Neutrophil (primary cell): ENCODE results near the gene FAM174C.

Experiments
- H3K27ac ChIP-seq: fragments of 200-600 bp; sonication (generic); 2 replicates; pipeline ENCODE4 v1.5.1; 2016; ENCODE audit warnings: mild to moderate bottlenecking, moderate library complexity
- H3K27me3 ChIP-seq: fragments of 200-600 bp; sonication (generic); 2 replicates; pipeline ENCODE4 v1.6.0; 2016; ENCODE audit warnings: mild to moderate bottlenecking
- H3K36me3 ChIP-seq: fragments of 200-600 bp; sonication (generic); 2 replicates; pipeline ENCODE4 v1.5.1; 2017
- H3K4me1 ChIP-seq, 2 experiments: fragments of 200-600 bp in 1 of 2; sonication (generic) in 1 of 2; 1 replicate in 1 of 2; 2 replicates in 1 of 2; pipeline versions ENCODE4 v1.5.1 to v1.6.1; 2013 to 2016; ENCODE audit warnings: low read depth in 1 of 2, low read length in 1 of 2, mild to moderate bottlenecking in 1 of 2, moderate library complexity in 1 of 2; ENCODE audit not compliant: control insufficient read depth in 1 of 2, insufficient read depth in 1 of 2
- H3K4me3 ChIP-seq, 2 experiments: fragments of 200-600 bp in 1 of 2; sonication (generic) in 1 of 2; 1 replicate in 1 of 2; 2 replicates in 1 of 2; pipeline ENCODE4 v1.5.1; 2013 to 2016; ENCODE audit warnings: low read depth in 1 of 2, low read length in 1 of 2, mild to moderate bottlenecking in 1 of 2, moderate library complexity in 1 of 2
- H3K9me3 ChIP-seq: fragments of 200-600 bp; sonication (generic); 2 replicates; pipeline ENCODE4 v1.5.1; 2016
- TF ChIP-seq, protein P1 (sequence below): fragments of 200-600 bp; sonication (generic); IDR thresholded peaks from 2 replicates; pipeline ENCODE4 v1.5.1; 2016; ENCODE audit warnings: antibody characterized with exemption

Gene FAM174C

DNA sequence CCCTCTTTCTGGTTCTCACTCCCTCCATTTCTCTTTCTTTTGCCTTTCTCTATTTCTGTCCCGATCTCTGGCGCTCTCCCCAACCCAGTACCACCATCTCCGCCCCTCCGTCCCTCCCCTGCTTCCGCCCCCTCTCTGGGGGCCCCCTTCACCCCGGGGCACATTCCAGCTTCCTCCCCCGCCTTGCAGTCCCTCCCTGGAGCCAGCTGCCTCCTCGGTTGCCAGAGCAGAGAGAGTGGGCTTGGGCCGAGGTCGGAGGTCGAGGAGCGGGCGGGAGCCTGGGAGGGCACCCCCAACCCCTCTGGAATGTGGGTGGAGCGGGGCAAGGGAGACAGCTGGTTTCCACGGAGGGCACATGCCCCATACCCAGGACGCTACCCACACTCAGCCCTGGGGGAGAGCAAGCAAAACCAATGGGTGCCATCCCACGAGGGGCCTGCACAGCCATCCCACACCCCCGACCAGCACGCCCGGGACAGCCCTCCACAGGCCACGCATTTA lies 12.7 kb upstream of the FAM174C start:
- Histone ChIP-seq H3K27ac (peak overlapping the region; percentile 100), H3K27me3 (peaks cover 6% of the 10 kb centered on the region), H3K4me3 (peak overlapping the region; percentile 71 to 72), H3K4me1 (peaks cover 81 to 86% of the 10 kb centered on the region in 2 experiments), H3K36me3 (peaks cover 25% of the 10 kb centered on the region), H3K9me3 (no peaks in the 10 kb centered on the region)
- TF ChIP-seq, protein P1, sequence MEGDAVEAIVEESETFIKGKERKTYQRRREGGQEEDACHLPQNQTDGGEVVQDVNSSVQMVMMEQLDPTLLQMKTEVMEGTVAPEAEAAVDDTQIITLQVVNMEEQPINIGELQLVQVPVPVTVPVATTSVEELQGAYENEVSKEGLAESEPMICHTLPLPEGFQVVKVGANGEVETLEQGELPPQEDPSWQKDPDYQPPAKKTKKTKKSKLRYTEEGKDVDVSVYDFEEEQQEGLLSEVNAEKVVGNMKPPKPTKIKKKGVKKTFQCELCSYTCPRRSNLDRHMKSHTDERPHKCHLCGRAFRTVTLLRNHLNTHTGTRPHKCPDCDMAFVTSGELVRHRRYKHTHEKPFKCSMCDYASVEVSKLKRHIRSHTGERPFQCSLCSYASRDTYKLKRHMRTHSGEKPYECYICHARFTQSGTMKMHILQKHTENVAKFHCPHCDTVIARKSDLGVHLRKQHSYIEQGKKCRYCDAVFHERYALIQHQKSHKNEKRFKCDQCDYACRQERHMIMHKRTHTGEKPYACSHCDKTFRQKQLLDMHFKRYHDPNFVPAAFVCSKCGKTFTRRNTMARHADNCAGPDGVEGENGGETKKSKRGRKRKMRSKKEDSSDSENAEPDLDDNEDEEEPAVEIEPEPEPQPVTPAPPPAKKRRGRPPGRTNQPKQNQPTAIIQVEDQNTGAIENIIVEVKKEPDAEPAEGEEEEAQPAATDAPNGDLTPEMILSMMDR, result no peak

DNA sequence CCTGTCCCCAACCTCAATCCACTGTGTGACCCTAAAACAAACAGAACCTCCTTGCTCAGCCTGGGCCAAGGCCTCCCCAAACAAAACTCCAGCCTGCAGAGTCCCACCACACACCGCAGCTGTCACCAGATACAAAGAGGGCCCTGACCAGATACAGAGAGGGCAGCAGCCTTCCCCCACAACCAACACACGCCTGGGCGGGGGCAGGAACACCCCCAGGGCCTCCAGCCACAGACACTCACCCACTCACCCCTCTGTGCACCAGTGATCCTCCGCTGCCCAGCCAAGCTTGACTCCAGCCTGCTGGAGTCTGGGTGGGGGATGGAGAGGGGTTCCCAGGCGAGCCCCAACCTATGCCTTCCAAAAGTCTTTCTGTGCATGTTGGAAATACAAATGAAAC lies 12.1 kb upstream of the FAM174C start:
- no peaks in the 10 kb centered on the region for H3K9me3 ChIP-seq
- H3K36me3 ChIP-seq, result peaks cover 20% of the 10 kb centered on the region
- peaks cover 8% of the 10 kb centered on the region for H3K27me3 ChIP-seq
- H3K27ac ChIP-seq, result peak overlapping the region; percentile 100
- TF ChIP-seq, protein P1, result no peak
- H3K4me1 ChIP-seq, result peaks cover 81 to 86% of the 10 kb centered on the region in 2 experiments
- peak overlapping the region in 1 of 2 experiments; percentile 72 for H3K4me3 ChIP-seq

DNA sequence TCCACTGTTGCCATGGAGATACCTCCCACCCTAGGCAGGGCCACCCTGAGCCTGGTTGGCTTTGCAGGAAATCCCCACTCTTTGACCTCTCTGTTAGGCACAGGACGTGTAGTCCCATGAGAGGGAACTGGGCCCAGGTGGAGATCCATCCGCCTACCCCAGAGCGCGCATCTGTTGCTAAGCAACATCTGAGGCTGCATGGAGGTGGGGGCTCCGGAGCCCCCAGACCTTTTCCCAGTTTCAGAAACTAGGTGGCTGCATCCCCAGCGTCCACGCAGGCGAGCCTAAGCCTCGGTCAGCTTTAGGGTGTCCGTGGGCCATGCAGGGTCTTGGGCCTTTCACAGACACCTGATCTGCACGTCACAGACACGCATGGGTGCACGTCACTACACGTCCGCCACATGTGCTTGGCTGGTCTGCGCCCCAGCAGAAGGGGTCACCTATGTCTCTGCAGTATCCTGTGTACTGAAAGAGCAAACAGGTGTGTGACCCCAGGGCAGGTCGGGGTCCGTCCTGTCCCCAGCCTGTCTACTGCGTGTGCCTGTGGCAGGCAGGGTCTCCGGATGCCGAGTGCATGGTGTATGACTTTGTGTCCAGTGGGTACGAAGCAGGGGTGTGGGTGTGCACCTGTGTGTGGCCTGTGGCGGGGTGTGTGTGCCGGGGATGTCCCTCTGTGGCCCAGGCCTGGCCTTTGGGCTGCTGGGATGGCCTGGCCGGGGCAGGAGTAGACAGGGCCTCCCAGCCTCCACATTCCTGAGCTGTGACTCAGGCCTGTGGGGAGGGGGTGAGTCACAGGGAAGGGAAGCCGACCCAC lies 10.3 kb upstream of the FAM174C start:
- TF ChIP-seq, protein P1, result no peak
- Histone ChIP-seq H3K27ac (peak overlapping the region; percentile 90), H3K9me3 (no peaks in the 10 kb centered on the region), H3K27me3 (peaks cover 8% of the 10 kb centered on the region), H3K4me3 (no peak overlapping the region), H3K4me1 (peaks cover 75 to 81% of the 10 kb centered on the region in 2 experiments), H3K36me3 (peaks cover 5% of the 10 kb centered on the region)

DNA sequence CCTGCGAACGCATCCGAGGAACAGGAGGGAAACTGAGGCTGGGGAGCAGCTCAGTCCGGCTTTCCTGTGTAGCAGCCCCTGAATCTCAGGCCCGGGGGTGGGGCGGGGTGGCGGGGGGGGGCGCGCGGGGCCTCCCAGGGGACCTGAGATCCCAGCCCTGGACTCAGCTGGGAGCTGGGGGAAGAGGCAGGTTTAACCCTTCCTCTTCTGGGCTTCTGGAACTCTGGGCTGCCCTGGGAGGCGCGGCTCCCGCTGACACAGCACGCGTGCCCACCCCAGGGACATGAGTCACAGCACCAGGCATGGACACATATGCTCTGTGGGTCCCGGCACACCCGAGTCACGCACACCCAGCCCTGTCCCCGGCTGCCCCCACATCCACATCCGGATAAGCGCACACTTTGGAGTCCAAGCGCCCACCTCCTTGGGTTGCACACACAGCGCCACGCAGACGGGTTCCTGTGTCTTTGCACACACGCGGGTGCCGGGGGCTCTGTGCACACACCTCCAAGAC lies 9.7 kb upstream of the FAM174C start:
- Histone ChIP-seq H3K36me3 (peaks cover 5% of the 10 kb centered on the region), H3K4me3 (peak overlapping the region; percentile 78 to 87), H3K9me3 (no peaks in the 10 kb centered on the region), H3K4me1 (peaks cover 75 to 81% of the 10 kb centered on the region in 2 experiments), H3K27ac (peak overlapping the region; percentile 90), H3K27me3 (peaks cover 8% of the 10 kb centered on the region)
- TF ChIP-seq, protein P1, result no peak

DNA sequence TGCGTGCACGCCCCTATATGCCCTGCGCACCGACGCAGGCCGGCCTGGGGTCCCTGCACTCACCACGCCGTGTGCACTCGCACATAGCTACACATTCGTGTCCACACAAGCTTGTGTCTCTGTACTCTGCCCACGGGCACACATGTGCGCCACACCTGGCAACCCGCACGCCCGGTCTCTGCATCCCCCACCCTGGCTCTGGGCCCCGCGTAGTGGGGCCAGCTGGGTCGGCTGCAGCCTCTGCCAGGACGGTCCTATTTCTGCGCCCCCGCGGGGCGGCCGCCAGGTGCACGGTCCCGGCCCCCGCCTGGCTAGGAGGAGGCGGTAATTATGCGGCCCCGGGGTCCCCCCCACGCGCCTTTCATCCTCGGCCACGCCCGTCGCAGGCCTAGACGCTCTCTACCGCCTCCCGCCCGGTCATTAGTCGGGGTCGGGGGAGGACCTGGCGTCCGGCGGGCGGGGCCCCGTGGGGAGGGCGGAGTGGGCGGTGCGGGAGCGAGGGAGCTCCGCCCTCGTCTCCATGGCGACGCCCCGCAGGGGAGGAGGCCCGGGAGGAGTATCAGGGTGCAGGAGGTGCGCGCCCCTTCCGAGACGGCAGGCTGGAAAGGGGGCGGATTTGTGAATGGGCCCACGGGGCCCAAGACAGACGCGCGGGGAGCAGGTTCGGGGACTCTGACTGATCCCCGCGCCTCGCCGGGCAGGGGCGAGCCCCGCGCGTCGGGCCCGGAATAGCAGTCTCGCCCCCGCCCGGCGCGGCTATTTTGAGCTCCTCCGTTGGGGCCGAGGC lies 9.0 kb upstream of the FAM174C start:
- Histone ChIP-seq H3K27ac (peak overlapping the region; percentile 90), H3K4me3 (peak overlapping the region; percentile 78 to 87), H3K4me1 (peaks cover 80 to 87% of the 10 kb centered on the region in 2 experiments), H3K27me3 (peaks cover 8% of the 10 kb centered on the region), H3K9me3 (no peaks in the 10 kb centered on the region), H3K36me3 (peaks cover 10% of the 10 kb centered on the region)
- TF ChIP-seq, protein P1, result peak; percentile 36
